ENCODE results near the gene CYSLTR1.
"Not testable (repeated sequence)": the region's sequence is repeated elsewhere in the genome, so short reads cannot be mapped to it uniquely, and the experiment has no call there.

CYSLTR1 gene, protein sequence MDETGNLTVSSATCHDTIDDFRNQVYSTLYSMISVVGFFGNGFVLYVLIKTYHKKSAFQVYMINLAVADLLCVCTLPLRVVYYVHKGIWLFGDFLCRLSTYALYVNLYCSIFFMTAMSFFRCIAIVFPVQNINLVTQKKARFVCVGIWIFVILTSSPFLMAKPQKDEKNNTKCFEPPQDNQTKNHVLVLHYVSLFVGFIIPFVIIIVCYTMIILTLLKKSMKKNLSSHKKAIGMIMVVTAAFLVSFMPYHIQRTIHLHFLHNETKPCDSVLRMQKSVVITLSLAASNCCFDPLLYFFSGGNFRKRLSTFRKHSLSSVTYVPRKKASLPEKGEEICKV

GRCh38 chrX:78327370-78328086, at the start of gene CYSLTR1:
CYSLTR1 (minus strand) TSS chrX:78327611; CDS start chrX:78273746, 53,865 bp downstream.
- DNase-seq: no peak

DNA sequence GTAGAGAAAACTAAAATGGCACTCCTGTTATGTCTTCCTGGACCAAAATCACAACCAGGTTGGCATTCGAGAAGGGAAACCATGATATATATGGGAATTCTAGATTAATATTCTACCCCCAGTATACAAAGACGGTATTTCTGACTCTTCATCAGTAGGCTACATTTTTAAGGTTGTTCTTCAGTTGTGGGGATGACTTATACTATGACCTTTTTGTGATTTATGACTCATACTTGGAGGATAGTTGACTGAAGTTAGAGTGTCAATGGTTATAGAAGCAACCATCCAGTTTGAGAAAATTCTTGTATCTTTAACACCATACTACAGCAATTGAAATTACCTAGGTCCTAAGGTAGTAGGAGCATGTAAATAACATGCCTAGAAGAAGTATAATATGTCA, 49.8 kb upstream of the CYSLTR1 start:
- DNase-seq: no peak

- DNase-seq: no peak
Observed at GRCh38 chrX:78375894-78376293, 48.5 kb upstream of the CYSLTR1 start.

GRCh38 chrX:78366576-78366975, 39.2 kb upstream of the CYSLTR1 start:
- DNase-seq: no peak

- DNase-seq: no peak
Observed at GRCh38 chrX:78357342-78358055, 30.1 kb upstream of the CYSLTR1 start.

DNA sequence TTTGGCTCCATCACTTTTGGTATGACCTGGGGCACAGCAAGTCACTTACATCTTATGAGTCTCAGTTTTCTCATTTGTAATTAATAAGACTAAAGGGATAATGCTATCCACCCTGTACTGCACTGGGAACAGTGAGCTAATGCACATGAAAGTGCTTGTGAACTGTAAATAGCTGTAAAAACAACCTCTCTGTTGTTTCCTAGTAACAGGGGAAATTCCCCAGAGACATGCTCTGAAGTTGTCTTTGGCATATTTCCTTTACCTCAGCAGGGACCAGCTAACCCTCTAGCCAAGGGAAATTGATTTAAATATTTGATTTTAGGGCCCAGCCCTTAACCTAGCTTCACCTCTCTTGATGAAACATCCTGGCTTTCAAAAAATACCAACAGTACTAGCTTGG, 6.1 kb upstream of the CYSLTR1 start:
- no peak for DNase-seq

- no peak for DNase-seq
Observed at GRCh38 chrX:78331708-78332107, 4.3 kb upstream of the CYSLTR1 start.

GRCh38 chrX:78330540-78330939, 3.1 kb upstream of the CYSLTR1 start:
- DNase-seq: no peak

- DNase-seq: no peak
Observed at GRCh38 chrX:78330068-78330467, 2.7 kb upstream of the CYSLTR1 start.

DNA sequence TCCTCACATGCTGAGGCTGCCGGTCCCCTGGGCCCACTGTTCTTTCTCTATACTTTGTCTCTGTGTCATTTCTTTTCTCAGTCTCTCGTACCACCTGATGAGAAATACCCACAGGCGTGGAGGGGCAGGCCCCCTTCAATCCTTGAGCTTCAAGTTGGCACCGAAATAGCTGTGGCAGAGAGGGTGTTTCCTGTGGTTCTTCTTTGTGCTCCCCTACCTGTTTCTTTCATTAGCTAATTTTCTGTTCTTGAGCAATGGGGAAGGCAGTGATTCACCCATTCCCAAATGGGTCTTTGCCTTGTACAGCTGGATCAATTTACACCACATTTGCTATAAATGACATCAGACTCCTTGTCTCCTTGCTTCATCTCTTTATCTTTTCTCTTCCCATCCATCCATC, 2.1 kb upstream of the CYSLTR1 start:
- no peak for DNase-seq

DNA sequence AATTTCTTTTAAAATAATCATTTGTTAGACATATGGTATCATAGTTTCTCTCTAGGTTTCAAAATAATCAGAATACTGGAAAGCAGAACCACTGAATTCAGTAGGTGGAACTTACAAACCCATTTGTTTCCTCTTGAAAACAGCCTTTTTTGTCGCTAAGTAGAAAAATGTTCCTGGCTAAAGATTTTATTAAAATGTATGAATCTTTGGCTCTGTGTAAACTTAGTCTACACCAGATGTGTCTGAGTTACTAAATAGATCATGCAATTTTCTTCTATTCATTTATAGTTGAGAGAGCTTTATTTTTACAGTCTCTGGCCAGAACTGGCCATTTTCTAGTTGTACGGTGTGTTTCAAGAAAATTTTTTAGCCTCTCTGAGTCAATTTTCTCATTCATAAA, 1.0 kb downstream of the CYSLTR1 start:
- DNase-seq: no peak

GRCh38 chrX:78322863-78323262, 4.5 kb downstream of the CYSLTR1 start:
- no peak for DNase-seq

DNA sequence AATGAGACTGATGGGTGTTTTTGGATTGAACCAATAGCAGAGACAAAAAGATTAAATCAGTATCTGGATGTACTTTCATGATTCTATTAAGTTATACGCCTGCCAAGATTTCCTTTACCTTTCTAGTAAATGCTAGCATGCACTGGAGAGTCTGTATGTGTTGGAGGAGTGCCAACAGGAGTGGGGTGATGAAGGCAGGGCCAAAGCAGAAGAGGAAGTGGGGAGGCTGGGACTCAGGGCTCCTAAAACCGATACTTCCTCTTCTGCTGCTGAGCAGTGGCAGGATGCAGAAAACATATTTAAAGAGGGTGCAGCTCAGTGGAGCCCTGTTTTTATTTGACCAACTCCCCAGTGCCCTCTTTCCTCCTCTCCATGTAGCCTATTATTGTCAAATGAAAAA, 5.6 kb downstream of the CYSLTR1 start:
- DNase-seq: no peak

DNA sequence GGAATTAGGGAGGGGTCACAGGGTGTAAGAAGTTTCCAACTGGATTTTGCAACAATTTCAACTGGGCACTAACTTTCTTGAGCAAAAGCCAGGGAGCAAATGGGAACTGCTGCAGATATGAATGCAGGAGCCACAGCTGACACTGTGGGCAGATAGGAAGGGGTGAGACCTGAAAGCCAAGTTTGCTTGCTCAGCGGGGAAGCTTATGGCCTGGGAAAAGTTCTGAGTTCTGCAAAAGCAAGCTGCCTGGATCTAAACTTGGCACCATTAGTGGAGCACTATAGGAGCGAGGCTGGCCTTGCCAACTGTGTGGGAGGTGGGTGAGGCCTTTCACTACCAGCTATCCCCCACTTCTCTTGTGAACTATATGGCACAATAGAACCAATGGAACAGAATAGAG, 11.1 kb downstream of the CYSLTR1 start:
- DNase-seq: no peak

DNA sequence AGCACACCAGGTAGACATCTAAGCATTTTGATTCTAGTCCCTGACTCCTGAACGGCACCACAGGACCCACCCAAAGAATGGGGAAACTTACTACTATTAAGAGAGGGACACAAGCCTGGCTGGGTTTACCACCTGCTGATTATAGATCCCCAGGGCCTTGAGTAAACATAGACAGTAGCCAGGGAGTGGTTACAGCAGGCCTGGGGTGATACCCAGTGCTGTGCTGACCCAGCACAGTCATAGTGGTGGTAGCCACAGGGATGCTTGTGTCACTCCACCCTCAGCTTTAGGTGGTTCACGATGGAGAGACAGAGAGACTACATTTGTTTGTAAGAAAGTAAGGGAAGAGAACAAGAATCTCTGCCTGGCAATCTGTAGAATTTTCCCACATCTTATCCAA, 11.7 kb downstream of the CYSLTR1 start:
- DNase-seq: no peak

DNA sequence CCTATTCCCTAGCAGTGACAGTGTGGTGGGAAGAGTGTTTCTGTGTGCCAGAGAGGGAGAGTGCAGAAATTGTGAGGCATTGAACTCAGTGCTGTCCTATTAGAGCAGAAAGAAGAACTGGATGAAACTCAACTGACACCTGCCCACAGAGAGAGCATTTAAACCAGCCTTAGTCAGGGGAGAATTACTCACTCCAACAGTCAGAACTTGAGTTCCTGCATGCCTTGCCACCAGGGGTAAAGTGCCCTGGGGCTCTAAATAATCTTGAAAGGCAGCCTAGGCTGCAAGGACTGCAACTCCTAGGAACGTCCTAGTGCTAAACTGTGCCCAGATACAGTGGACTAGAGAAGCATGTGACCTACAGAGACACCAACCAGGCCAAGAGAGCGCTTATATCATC, 12.8 kb downstream of the CYSLTR1 start:
- DNase-seq: no peak

- DNase-seq: no peak
Observed at GRCh38 chrX:78313526-78313925, 13.9 kb downstream of the CYSLTR1 start.

DNA sequence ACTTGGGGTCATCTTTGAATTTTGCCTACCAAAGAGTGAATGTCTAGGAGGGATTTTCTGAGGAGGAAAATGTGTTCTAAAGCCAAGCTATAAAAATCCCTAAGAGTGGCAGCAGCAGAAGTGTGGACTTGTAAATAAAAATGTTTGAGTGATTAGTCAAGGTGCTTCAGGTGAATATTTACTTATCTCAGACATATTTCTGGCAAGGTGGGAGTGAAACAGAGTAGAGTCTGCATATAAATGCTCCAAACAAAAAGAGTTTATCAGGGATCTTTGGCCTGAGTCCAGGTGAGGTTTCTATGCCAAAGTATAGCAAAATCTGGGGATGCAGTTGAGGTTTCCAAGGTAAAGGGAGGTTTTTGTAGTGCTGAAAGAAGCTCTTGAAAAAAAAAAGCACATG, 19.7 kb downstream of the CYSLTR1 start:
- no peak for DNase-seq

DNA sequence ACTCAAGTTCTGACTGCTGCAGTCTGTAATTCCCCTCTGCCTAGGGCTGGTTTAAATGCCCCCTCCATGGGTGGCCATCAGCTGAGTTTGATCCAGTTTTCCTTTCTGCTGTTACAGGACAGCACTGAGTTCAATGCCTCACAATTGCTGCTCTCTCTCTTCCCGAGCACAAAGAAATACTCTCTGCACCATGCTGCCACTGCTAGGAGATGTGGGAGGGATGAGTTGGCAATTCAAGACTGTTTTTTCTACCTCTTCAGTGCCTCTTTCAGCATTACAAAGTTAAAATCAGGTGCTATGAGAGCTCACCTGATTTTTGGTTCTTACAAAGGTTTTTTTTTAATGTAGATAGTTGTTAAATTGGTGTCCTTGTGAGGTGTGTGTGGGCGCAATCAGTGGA, 24.3 kb downstream of the CYSLTR1 start:
- DNase-seq: no peak

GRCh38 chrX:78300933-78301332, 26.5 kb downstream of the CYSLTR1 start:
- not testable (repeated sequence) for DNase-seq

- no peak for DNase-seq
Observed at GRCh38 chrX:78283511-78283910, 43.9 kb downstream of the CYSLTR1 start.

GRCh38 chrX:78237127-78237526, 90.3 kb downstream of the CYSLTR1 start:
- DNase-seq: no peak

DNA sequence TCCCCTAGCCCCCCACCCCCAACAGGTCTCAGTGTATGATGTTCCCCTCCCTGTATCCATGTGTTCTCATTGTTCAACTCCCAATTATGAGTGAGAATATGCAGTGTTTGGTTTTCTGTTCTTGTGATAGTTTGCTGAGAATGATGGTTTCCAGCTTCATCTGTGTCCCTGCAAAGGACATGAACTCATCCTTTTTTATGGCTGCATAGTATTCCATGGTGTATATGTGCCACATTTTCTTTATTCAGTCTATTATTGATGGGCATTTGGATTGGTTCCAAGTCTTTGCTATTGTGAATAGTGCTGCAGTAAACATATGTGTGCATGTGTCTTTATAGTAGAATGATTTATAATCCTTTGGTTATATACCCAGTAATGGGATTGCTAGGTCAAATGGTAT, 101.4 kb downstream of the CYSLTR1 start:
- DNase-seq: not testable (repeated sequence)
